H9 (cell line): ENCODE data around the gene PFDN4. TPM values are rescaled to one million over a fixed set of nuclear protein-coding genes. Genes with fewer than 3 reads are reported as not detected.

Experiments
- DNase-seq: peaks from one replicate; pipeline ENCODE4 v3.0.0-alpha.2; 2017
- H2AFZ ChIP-seq: one replicate; pipeline ENCODE4 v1.6.1; 2013; ENCODE audit warnings: mild to moderate bottlenecking, low read length, control low read depth, moderate library complexity
- H2AK5ac ChIP-seq: 2 replicates; pipeline ENCODE4 v1.6.1; 2013; ENCODE audit warnings: low read length, control low read depth, mixed read lengths; ENCODE audit not compliant: insufficient read length
- H2BK120ac ChIP-seq: one replicate; pipeline ENCODE4 v1.6.1; 2013; ENCODE audit warnings: low read depth, mild to moderate bottlenecking, low read length, control low read depth, inconsistent platforms; ENCODE audit not compliant: poor library complexity, severe bottlenecking
- H2BK12ac ChIP-seq: 2 replicates; pipeline ENCODE4 v1.6.1; 2013; ENCODE audit warnings: low read length, control low read depth, mixed read lengths, low read depth; ENCODE audit not compliant: insufficient read length
- H2BK15ac ChIP-seq: 2 replicates; pipeline ENCODE4 v1.6.1; 2013; ENCODE audit warnings: low read depth, low read length, control low read depth
- H2BK20ac ChIP-seq: one replicate; pipeline ENCODE4 v1.6.1; 2013; ENCODE audit warnings: low read depth, mild to moderate bottlenecking, low read length, control low read depth, inconsistent platforms; ENCODE audit not compliant: poor library complexity, severe bottlenecking
- H2BK5ac ChIP-seq: 2 replicates; pipeline ENCODE4 v1.6.1; 2013; ENCODE audit warnings: low read length, control low read depth, mixed read lengths; ENCODE audit not compliant: insufficient read length
- H3K14ac ChIP-seq: 2 replicates; pipeline ENCODE4 v1.6.1; 2013; ENCODE audit warnings: low read length, control low read depth; ENCODE audit not compliant: insufficient read depth
- H3K18ac ChIP-seq: 2 replicates; pipeline ENCODE4 v1.6.1; 2013; ENCODE audit warnings: low read depth, mild to moderate bottlenecking, mixed read lengths, low read length, control low read depth; ENCODE audit not compliant: insufficient read length
- H3K23ac ChIP-seq: 2 replicates; pipeline ENCODE4 v1.6.1; 2013; ENCODE audit warnings: low read length, control low read depth, mixed read lengths, low read depth; ENCODE audit not compliant: insufficient read length
- H3K23me2 ChIP-seq: 2 replicates; pipeline ENCODE4 v1.6.1; 2013; ENCODE audit warnings: low read depth, mild to moderate bottlenecking, mixed read lengths, low read length, control low read depth; ENCODE audit not compliant: insufficient read length, poor library complexity, severe bottlenecking
- H3K27ac ChIP-seq: 2 replicates; pipeline ENCODE4 v1.5.1; 2013; ENCODE audit warnings: low read length, control low read depth, mixed read lengths, low read depth; ENCODE audit not compliant: insufficient read length
- H3K27me3 ChIP-seq: 2 replicates; pipeline ENCODE4 v1.6.1; 2013; ENCODE audit warnings: low read length, control low read depth, inconsistent platforms; ENCODE audit not compliant: insufficient read depth
- H3K4ac ChIP-seq: 2 replicates; pipeline ENCODE4 v1.6.1; 2013; ENCODE audit warnings: low read depth, mild to moderate bottlenecking, control low read depth, inconsistent platforms, low read length, moderate library complexity
- H3K4me1 ChIP-seq: 2 replicates; pipeline ENCODE4 v1.6.1; 2013; ENCODE audit warnings: low read length, control low read depth, inconsistent platforms; ENCODE audit not compliant: insufficient read depth
- H3K4me2 ChIP-seq: 2 replicates; pipeline ENCODE4 v1.6.1; 2013; ENCODE audit warnings: low read length, control low read depth, mixed read lengths; ENCODE audit not compliant: insufficient read length, insufficient read depth
- H3K56ac ChIP-seq: 2 replicates; pipeline ENCODE4 v1.6.1; 2013; ENCODE audit warnings: low read depth, mild to moderate bottlenecking, mixed read lengths, low read length, control low read depth; ENCODE audit not compliant: insufficient read length
- H3K79me1 ChIP-seq: 2 replicates; pipeline ENCODE4 v1.6.1; 2013; ENCODE audit warnings: low read depth, mild to moderate bottlenecking, moderate library complexity, low read length, control low read depth, inconsistent platforms; ENCODE audit not compliant: insufficient read depth, poor library complexity, severe bottlenecking
- H3K79me2 ChIP-seq: 2 replicates; pipeline ENCODE4 v1.6.1; 2013; ENCODE audit warnings: low read length, control low read depth, inconsistent platforms; ENCODE audit not compliant: insufficient read depth
- H3K9ac ChIP-seq: 2 replicates; pipeline ENCODE4 v1.6.1; 2013; ENCODE audit warnings: low read length, control low read depth, mixed read lengths; ENCODE audit not compliant: insufficient read length; ENCODE audit errors: extremely low read depth
- H3K9me3 ChIP-seq: one replicate; pipeline ENCODE4 v1.6.1; 2013; ENCODE audit warnings: low read depth, low read length, inconsistent platforms; ENCODE audit not compliant: control insufficient read depth
- H3T11ph ChIP-seq: one replicate; pipeline ENCODE4 v1.6.1; 2013; ENCODE audit warnings: mild to moderate bottlenecking, low read length, control low read depth, inconsistent platforms
- H4K20me1 ChIP-seq: one replicate; pipeline ENCODE4 v1.6.1; 2013; ENCODE audit not compliant: control insufficient read depth, insufficient read length, insufficient read depth
- H4K5ac ChIP-seq: 2 replicates; pipeline ENCODE4 v1.6.1; 2013; ENCODE audit warnings: low read depth, mild to moderate bottlenecking, mixed read lengths, low read length, control low read depth; ENCODE audit not compliant: insufficient read length
- H4K8ac ChIP-seq: replicated peaks from 2 replicates; pipeline ENCODE4 v1.6.1; 2013; ENCODE audit warnings: low read length, control low read depth, mixed read lengths, low read depth; ENCODE audit not compliant: insufficient read length
- H4K91ac ChIP-seq: 2 replicates; pipeline ENCODE4 v1.6.1; 2013; ENCODE audit warnings: low read depth, mild to moderate bottlenecking, moderate library complexity, mixed read lengths, low read length, control low read depth; ENCODE audit not compliant: insufficient read length
- H3K27ac Mint-ChIP-seq, 3 experiments: 2 replicates in 2 of 3; 3 replicates in 1 of 3; pipeline ENCODE4 v1.8.0; 2020 to 2021; ENCODE audit warnings: mixed read lengths in 3 of 3, mild to moderate bottlenecking in 1 of 3, moderate library complexity in 1 of 3
- H3K27me3 Mint-ChIP-seq: 2 replicates; pipeline ENCODE4 v1.8.0; 2021; ENCODE audit warnings: low read depth, mild to moderate bottlenecking, moderate library complexity, mixed read lengths
- H3K36me3 Mint-ChIP-seq, 3 experiments: 2 replicates in 2 of 3; 3 replicates in 1 of 3; pipeline ENCODE4 v1.8.0; 2020 to 2021; ENCODE audit warnings: low read depth in 3 of 3, mixed read lengths in 3 of 3; ENCODE audit not compliant: insufficient read depth in 1 of 3
- H3K4me1 Mint-ChIP-seq, 2 experiments: 2 replicates each; pipeline ENCODE4 v1.8.0; 2020; ENCODE audit warnings: mixed read lengths in 2 of 2
- H3K4me3 Mint-ChIP-seq, 2 experiments: 2 replicates in 1 of 2; 3 replicates in 1 of 2; pipeline ENCODE4 v1.8.0; 2020 to 2021; ENCODE audit warnings: mild to moderate bottlenecking in 2 of 2, mixed read lengths in 2 of 2, moderate library complexity in 1 of 2
- H3K9me3 Mint-ChIP-seq, 2 experiments: 2 replicates in 1 of 2; 3 replicates in 1 of 2; pipeline ENCODE4 v1.8.0; 2020; ENCODE audit warnings: mild to moderate bottlenecking in 2 of 2, mixed read lengths in 2 of 2, moderate library complexity in 1 of 2
- CTCF ChIP-seq: fragments of 200-600 bp; sonication (generic); conservative IDR thresholded peaks from 3 replicates; pipeline ENCODE4 v1.8.0; 2021; ENCODE audit warnings: antibody characterized with exemption, mild to moderate bottlenecking
- WGBS: extraction: QIAGEN DNeasy Blood & Tissue Kit; methylation state at CpG from one replicate; pipeline ENCODE4 v1.1.7; 2013; ENCODE audit warnings: missing lambda C conversion rate, low lambda C conversion rate, mixed read lengths; ENCODE audit not compliant: insufficient read length; ENCODE audit errors: extremely low coverage; 5-methylcytosine and 5-hydroxymethylcytosine counted together
- total RNA-seq: library from RNA; stranded (reverse); gene quantifications from 2 replicates; pipeline ENCODE4 v1.2.1, GENCODE V29; 2021

PFDN4 gene
- total RNA-seq, 1 experiment from 2014 or later: 73.6 TPM

DNA sequence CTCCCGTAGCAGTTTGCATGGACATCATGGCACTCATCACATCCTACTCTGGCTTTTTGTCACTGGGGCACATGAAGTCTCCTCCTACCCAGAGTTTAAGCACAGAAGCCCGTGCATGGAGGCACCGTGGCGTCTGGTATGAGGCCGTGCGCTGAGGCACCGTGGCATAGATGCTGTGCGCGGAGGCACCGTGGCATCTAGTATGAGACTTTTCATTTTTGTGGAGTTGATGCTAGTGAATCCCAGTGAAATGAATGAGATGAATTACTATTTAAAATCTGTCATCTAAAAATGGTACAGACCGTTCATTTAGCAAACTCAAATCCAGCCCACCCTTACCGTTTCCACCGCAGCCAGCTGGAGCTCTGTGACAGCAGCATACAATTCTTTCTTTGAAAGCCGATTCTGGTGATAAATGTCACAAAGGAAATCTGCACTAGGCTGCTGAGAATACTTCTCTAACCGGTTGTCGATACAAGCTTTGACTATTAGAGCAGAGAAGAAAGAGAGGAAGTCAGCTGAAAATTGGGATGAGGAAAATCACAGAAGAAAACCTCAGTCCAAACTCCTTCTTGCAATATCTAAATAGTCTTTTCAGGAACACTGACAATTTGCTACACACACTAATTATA is 45.4 kb upstream of the PFDN4 start:
- Histone ChIP-seq H2BK12ac (no peak overlapping the region), H4K20me1 (no peaks in the 10 kb centered on the region), H3K27me3 (no peaks in the 10 kb centered on the region), H2AFZ (no peak overlapping the region), H3K56ac (no peak overlapping the region), H3K27ac (no peak overlapping the region), H3K4me1 (no peaks in the 10 kb centered on the region), H2BK20ac (no peak overlapping the region), H3K9me3 (no peaks in the 10 kb centered on the region), H3K18ac (no peak overlapping the region), H3K79me2 (no peaks in the 10 kb centered on the region), H3K4ac (no peak overlapping the region), H3K23me2 (no peaks in the 10 kb centered on the region), H3K79me1 (no peaks in the 10 kb centered on the region), H2BK5ac (no peak overlapping the region), H4K5ac (no peak overlapping the region), H3T11ph (no peak overlapping the region), H4K8ac (no peak overlapping the region), H3K23ac (no peak overlapping the region), H3K9ac (no peak overlapping the region), H2BK120ac (no peak overlapping the region), H2AK5ac (no peak overlapping the region), H2BK15ac (no peak overlapping the region), H3K14ac (no peak overlapping the region), H4K91ac (no peak overlapping the region), H3K4me2 (no peak overlapping the region)
- H3K4me3 Mint-ChIP-seq: no peak overlapping the region
- H3K27me3 Mint-ChIP-seq: peaks cover 5% of the 10 kb centered on the region
- H3K4me1 Mint-ChIP-seq: no peaks in the 10 kb centered on the region
- no peaks in the 10 kb centered on the region for H3K36me3 Mint-ChIP-seq
- TF ChIP-seq CTCF: no peak
- WGBS: no CpG with 5 or more reads among the region's 16 CpGs
- H3K9me3 Mint-ChIP-seq: no peaks in the 10 kb centered on the region; a peak in 1 of 5 replicates
- H3K27ac Mint-ChIP-seq: no peak overlapping the region
- no peak for DNase-seq
